ENCODE data around the gene ERCC6L. TPM values are rescaled to one million over a fixed set of nuclear protein-coding genes. Genes with fewer than 3 reads are reported as not detected.

ERCC6L gene
- polyA plus RNA-seq, 3 donors: 0.04 to 0.24 (median 0.05) TPM

GRCh38 chrX:72216973-72217372, 21.9 kb downstream of the ERCC6L start:
- Histone ChIP-seq H2AFZ (ENCODE audit: insufficient read depth, low read depth, low read length, poor library complexity, severe bottlenecking) (no peak overlapping the region), H3K4me3 (replicated peaks in 1 of 3; ENCODE audit: low read depth in 2 of 3, low read length in 3 of 3) (no peak overlapping the region), H3K27ac (ENCODE audit: low read depth in 1 of 2, low read length in 2 of 2) (no peak overlapping the region), H3K9me3 (replicated peaks in 1 of 2; ENCODE audit: control insufficient read depth in 1 of 2, insufficient read depth in 1 of 2, low read length in 2 of 2) (no peaks in the 10 kb centered on the region), H3K79me2 (ENCODE audit: insufficient read depth, low read length) (no peaks in the 10 kb centered on the region), H3K9ac (ENCODE audit: insufficient read depth, low read length, poor library complexity, severe bottlenecking) (no peak overlapping the region), H4K20me1 (ENCODE audit: insufficient read depth, low read length) (no peaks in the 10 kb centered on the region), H3K4me1 (ENCODE audit: control insufficient read depth in 1 of 2, insufficient read depth in 2 of 2, low read length in 2 of 2) (no peaks in the 10 kb centered on the region), H3K27me3 (ENCODE audit: control insufficient read depth in 2 of 2, insufficient read depth in 2 of 2, low read length in 2 of 2) (no peaks in the 10 kb centered on the region), H3K4me2 (replicated peaks; ENCODE audit: extremely low read depth, low read length, poor library complexity, severe bottlenecking) (no peak overlapping the region), H3K36me3 (replicated peaks in 1 of 2; ENCODE audit: control insufficient read depth in 1 of 2, insufficient read depth in 2 of 2, low read length in 2 of 2) (no peaks in the 10 kb centered on the region)
- no peak for TF ChIP-seq CTCF (IDR thresholded peaks at IDR 0.05)
- peaks cover 2 to 10% (median 3%) of the 10 kb centered on the region in 3 donors for H3K27me3 Mint-ChIP-seq (ENCODE audit: low read depth in 3 of 3)
- no peak overlapping the region for H3K27ac Mint-ChIP-seq
- no peak for DNase-seq
- peaks cover 4 to 19% (median 6%) of the 10 kb centered on the region in 7 donors for H3K9me3 Mint-ChIP-seq
- H3K36me3 Mint-ChIP-seq: peaks cover 14 to 23% of the 10 kb centered on the region in 2 donors
- no peak overlapping the region for H3K4me3 Mint-ChIP-seq
- intact Hi-C loops (cut with micrococcal nuclease): no loop called here
- no CpG with 5 or more reads among the region's 1 CpG for WGBS (ENCODE audit: insufficient coverage)
- H3K4me1 Mint-ChIP-seq: no peaks in the 10 kb centered on the region

GRCh38 chrX:72208126-72208800, 30.6 kb downstream of the ERCC6L start:
- peaks cover 29 to 42% of the 10 kb centered on the region in 2 donors for H3K36me3 Mint-ChIP-seq
- H3K9me3 Mint-ChIP-seq: no peaks in the 10 kb centered on the region
- Histone ChIP-seq H3K27ac (ENCODE audit: low read depth in 1 of 2, low read length in 2 of 2) (no peak overlapping the region), H3K36me3 (replicated peaks in 1 of 2; ENCODE audit: control insufficient read depth in 1 of 2, insufficient read depth in 2 of 2, low read length in 2 of 2) (peaks cover 16 to 49% of the 10 kb centered on the region in 2 donors), H4K20me1 (ENCODE audit: insufficient read depth, low read length) (no peaks in the 10 kb centered on the region), H3K27me3 (ENCODE audit: control insufficient read depth in 2 of 2, insufficient read depth in 2 of 2, low read length in 2 of 2) (peaks cover 0 to 3% of the 10 kb centered on the region in 2 donors), H3K4me1 (ENCODE audit: control insufficient read depth in 1 of 2, insufficient read depth in 2 of 2, low read length in 2 of 2) (no peaks in the 10 kb centered on the region), H3K9ac (ENCODE audit: insufficient read depth, low read length, poor library complexity, severe bottlenecking) (no peak overlapping the region), H3K9me3 (replicated peaks in 1 of 2; ENCODE audit: control insufficient read depth in 1 of 2, insufficient read depth in 1 of 2, low read length in 2 of 2) (no peaks in the 10 kb centered on the region), H3K4me2 (replicated peaks; ENCODE audit: extremely low read depth, low read length, poor library complexity, severe bottlenecking) (no peak overlapping the region), H3K79me2 (ENCODE audit: insufficient read depth, low read length) (no peaks in the 10 kb centered on the region), H3K4me3 (replicated peaks in 1 of 3; ENCODE audit: low read depth in 2 of 3, low read length in 3 of 3) (no peak overlapping the region), H2AFZ (ENCODE audit: insufficient read depth, low read depth, low read length, poor library complexity, severe bottlenecking) (no peak overlapping the region)
- intact Hi-C loops (cut with micrococcal nuclease): no loop called here
- no CpG with 5 or more reads among the region's 4 CpGs for WGBS (ENCODE audit: insufficient coverage)
- no peaks in the 10 kb centered on the region for H3K4me1 Mint-ChIP-seq
- peaks cover 2 to 10% (median 3%) of the 10 kb centered on the region in 3 donors for H3K27me3 Mint-ChIP-seq (ENCODE audit: low read depth in 3 of 3)
- no peak for DNase-seq
- H3K4me3 Mint-ChIP-seq: no peak overlapping the region
- H3K27ac Mint-ChIP-seq: no peak overlapping the region
- no peak for TF ChIP-seq CTCF (IDR thresholded peaks at IDR 0.05)

All from CD14-positive monocyte (primary cell).